Tongue (tissue), 3 donors: Measurements from ENCODE around the gene DZIP3. TPM values are rescaled to one million over a fixed set of nuclear protein-coding genes. Genes with fewer than 3 reads are reported as not detected.

Experiments
- DNase-seq: peaks from one replicate; pipeline ENCODE4 v3.0.0-alpha.2; 2015
- small RNA-seq: library from RNA; depleted of rRNA; stranded (forward); fragments of <200 nt; gene quantifications from one replicate; pipeline ENCODE3, GENCODE V24; 2014; ENCODE audit warnings: low replicate concordance
- total RNA-seq: library from RNA; depleted of rRNA; stranded (reverse); fragments of >200 nt; gene quantifications from one replicate; pipeline ENCODE4 v1.2.3, GENCODE V29; 2014

DZIP3 gene
- total RNA-seq, 1 donor from 2014 or later: 22.9 TPM

DNA sequence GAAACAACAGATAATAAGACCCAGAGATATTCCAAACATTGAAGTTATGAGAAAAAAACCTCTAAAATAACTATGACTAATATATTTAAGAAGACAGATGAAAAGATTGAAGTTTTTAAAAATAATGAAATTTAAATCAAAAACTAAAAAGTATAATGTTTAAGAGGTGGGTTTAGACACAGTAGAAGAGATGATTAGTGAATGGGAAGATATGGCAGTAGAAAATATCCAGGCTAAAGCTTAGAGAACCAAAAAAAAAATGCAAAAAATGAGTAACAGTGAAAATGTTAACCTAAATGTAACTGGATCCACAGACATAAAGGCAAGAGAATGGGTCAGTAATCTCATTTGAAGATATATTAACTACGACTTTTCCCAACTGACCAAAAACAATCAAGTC lies 115.5 kb downstream of the DZIP3 start:
- no peak for DNase-seq

DNA sequence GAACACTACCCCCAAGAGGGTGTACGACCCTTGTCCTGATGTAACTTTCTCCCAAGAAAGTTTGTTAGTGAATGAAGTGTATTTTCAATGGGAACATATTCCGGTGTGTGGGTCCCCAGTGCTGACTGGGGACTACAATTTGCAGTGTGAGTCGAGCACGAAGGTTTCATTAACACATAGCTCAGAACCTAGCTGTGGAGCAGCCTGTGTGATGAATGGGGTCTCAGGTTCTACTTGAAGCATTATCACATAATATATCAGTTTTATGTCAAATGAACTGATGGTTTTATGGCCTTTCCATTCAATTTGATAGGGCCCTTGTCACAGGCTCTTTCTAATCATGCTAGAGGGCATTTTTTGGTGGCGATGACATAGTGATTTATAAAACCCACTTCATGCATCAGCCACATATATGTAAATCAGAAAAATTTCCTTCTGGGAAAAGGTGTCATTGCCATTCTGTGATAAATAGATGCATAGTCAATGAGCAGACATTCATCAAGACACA lies 123.5 kb downstream of the DZIP3 start:
- no peak for DNase-seq

- no peak for DNase-seq
These were observed 124.3 kb downstream of the DZIP3 start for GRCh38 chr3:108713816-108714215.

GRCh38 chr3:108718454-108718853 lies 128.9 kb downstream of the DZIP3 start:
- DNase-seq: no peak

DNA sequence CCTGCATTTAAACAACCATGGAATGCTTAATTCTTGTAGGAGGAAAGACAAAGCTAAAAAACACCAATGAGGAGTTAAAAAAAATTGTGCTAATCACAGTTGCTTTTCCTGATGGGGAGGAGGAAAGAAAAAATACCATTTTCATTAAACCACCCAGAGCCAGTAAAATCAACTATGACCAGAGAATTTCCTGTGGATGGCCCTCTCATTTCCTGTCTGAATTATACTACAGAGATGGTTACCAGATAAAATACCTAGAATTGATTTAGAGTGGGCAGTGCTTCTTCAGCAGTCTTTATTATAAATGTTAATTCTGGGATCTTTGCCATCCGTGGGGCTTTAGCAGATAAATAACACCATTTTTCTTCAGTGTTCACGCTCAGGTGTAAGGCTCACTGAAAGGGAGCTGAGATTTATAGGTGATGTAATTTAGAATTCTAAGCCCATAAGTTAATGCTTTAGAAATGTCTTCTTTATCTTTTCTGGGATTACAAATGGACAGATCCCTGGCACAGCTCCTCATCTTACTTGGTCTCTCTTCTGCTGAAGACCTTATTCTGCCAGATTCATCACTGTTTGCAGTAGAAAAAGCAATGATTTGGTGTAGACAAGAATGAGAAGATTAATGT lies 129.8 kb downstream of the DZIP3 start:
- no peak for DNase-seq

DNA sequence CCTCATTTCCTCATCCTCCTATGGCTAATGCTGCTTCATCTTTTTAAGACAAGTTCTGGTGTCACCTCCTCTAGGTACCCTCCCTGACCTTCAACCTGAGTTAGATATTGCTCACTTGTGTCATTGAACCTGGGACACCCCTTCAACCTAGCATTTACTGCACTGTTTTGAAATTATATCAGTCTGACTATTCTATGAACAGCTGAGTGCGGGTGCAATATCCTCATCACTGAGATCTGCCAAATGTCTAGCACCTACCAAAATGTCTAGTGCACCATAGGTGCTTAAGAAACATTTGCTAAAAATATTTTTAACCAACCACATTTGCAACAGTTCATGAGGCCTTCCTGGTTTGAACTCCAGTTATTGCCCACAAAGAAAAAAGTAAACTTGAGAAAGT lies 133.2 kb downstream of the DZIP3 start:
- DNase-seq: no peak

- no peak for DNase-seq
These were observed 134.6 kb downstream of the DZIP3 start for GRCh38 chr3:108724101-108724500.

DNA sequence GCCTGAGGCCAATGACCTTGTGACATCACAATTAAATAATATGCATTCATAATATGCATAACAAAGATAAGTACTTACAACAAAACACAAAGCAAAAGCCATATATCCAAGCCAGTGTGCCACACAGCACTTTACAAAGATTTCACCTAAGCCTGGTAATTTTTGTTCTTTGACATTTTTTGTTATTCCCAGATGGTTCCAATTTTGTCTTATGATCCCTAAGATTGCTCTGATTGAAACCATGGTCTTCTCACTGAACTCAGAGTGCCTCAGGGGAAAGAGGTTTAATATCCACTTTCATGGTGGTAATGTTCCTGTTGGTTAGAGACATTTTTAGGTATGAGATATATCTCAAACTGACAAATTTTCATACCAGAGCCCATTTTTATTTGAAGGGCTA lies 138.6 kb downstream of the DZIP3 start:
- DNase-seq: no peak

GRCh38 chr3:108728934-108729333 lies 139.4 kb downstream of the DZIP3 start:
- no peak for DNase-seq

GRCh38 chr3:108736821-108737220 lies 147.3 kb downstream of the DZIP3 start:
- DNase-seq: no peak

GRCh38 chr3:108742929-108743328 lies 153.4 kb downstream of the DZIP3 start:
- DNase-seq: no peak

Small RNA genes within 50 kb of the gene (small RNA-seq; reads per million reads assigned to genes)
- gene AC092185.1: not detected
- not detected for gene RF00156

Other genes starting within 250 kb of the DZIP3 start
- 0.82 TPM for gene MYH15, start 79.1 kb upstream of the DZIP3 start, total RNA-seq
- 17.5 TPM for gene CIP2A, start 284 bp upstream of the DZIP3 start, total RNA-seq
- gene RETNLB, start 167.7 kb downstream of the DZIP3 start, total RNA-seq: not detected
- not detected for gene TRAT1, start 233.1 kb downstream of the DZIP3 start, total RNA-seq